Midbrain (tissue), 1 donor: ENCODE measurements around the gene EPS15.
"Not testable (repeated sequence)": the region's sequence is repeated elsewhere in the genome, so short reads cannot be mapped to it uniquely, and the experiment has no call there.

Experiments
- DNase-seq: peaks from one replicate; lab custom pipeline; 2025; lab: John Stamatoyannopoulos, UW

EPS15 gene

GRCh38 chr1:51519048-51519864, at the start of gene EPS15:
TSS of gene EPS15 (minus strand) at chr1:51519266. CDS start at chr1:51519231, 35 bp downstream.
- DNase-seq, result peak; percentile 83

DNA sequence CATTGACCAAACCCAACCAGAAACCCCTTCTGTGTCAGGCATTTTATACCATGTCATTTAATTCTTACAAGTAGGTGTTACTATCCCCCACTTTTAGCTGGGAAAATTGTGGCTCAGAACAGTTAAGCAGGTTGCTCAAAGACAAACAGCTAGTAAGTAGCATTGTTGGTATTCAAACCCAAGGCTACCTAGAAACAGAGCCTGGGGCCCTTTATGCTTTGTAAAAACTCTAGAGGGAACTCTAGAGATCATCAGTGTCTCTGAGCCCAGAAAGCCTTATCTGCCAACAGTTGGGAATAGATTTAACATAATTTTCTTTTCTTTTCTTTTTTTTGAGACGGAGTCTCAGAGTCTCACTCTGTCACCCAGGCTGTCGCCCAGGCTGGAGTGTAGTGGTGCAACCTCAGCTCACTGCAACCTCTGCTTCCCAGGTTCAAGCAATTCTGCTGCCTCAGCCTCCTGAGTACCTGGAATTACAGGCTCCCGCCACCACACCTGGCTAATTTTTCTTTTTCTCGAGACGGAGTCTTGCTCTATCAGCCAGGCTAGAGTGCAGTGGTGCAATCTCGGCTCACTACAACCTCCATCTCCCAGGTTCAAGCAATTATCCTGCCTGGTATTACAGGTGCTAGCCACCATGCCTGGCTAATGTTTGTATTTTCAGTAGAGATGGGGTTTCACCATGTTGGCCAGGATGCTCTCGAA, 49.3 kb upstream of the EPS15 start:
- no peak for DNase-seq

GRCh38 chr1:51567653-51568052, 48.6 kb upstream of the EPS15 start:
- DNase-seq, result no peak

DNA sequence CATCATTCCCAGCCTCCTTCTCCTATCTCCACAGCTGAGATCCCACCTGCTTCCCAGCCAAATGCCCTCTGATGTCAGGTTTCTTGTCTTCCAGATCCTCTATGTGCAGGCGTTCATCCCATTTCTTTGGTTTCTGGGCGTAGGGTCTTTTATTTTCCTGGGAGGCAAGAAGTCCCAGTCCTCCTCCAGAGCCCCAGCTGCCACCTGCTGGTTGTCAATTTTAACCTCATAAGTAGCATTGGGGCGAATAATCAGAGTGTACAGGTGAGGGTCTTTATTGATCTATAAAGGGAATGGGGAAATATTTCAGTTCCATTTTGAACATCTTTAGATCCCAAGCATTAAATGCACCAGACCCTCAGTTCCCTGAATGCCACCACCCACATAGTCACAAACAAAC, 47.2 kb upstream of the EPS15 start:
- no peak for DNase-seq

- DNase-seq, result no peak
These were observed 45.9 kb upstream of the EPS15 start for GRCh38 chr1:51565009-51565408.

- DNase-seq, result no peak
These were observed 45.1 kb upstream of the EPS15 start for GRCh38 chr1:51564124-51564523.

DNA sequence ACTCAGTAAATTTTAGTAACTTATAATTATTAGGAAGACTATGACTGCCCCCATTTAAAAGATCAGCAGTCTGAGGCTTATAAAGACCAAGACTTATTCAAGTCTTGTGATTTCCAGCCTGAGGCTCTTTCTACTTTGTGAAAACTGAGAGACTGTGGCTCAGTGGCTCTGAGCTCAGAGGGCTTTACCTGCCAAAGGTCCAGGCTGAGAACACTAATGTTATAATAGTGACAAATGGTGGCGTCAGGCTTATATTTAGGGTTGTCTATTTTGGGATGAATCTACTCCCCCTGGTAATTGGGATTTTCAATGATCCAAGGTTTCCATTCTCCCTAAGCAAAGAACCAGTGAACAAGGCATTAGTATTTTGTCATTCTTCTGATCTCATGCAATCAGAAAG, 42.6 kb upstream of the EPS15 start:
- DNase-seq, result no peak

GRCh38 chr1:51560895-51561294, 41.8 kb upstream of the EPS15 start:
- DNase-seq, result not testable (repeated sequence)

DNA sequence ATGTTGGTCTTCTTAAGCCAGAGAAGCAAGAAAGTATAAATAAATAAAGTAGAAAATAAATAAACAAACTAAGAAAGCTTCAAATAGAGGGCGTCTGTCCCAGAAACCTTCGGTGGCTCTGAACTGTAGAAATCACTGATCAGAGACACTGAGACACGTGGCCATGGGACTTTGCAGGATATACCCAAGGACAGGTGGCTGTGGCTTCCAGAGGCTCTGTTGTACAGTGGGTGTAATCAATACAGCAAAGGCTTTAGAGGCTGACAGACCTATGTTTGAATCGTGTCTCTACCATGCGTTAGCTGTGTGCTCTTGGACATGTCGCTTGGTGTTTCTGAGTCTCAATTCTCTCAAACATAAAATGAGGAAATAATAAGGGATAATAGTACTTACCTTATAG, 41.0 kb upstream of the EPS15 start:
- no peak for DNase-seq

GRCh38 chr1:51559501-51559900, 40.4 kb upstream of the EPS15 start:
- DNase-seq, result no peak

GRCh38 chr1:51559064-51559500, 40.0 kb upstream of the EPS15 start:
- DNase-seq, result no peak

- no peak for DNase-seq
These were observed 39.4 kb upstream of the EPS15 start for GRCh38 chr1:51558375-51558924.

DNA sequence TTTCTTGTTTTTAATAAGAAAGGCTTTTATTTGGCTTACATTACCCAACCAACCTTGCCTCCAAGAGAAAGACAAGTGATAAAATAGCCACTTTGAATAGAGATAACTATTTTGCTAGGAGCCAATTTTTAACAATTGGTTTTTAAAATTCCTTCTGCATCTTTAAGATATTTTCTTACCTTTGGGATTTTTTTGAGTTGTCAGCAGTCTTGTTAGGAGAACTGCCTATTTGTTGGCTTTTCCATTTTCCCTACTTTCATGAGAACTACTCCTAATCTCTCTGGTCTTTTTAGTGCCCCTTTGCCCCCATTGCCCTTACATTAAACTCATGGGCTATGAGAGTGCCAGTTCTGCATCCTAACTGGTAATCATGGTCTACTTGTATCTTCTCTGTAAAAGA, 38.1 kb upstream of the EPS15 start:
- DNase-seq, result no peak

- no peak for DNase-seq
These were observed 37.0 kb upstream of the EPS15 start for GRCh38 chr1:51555866-51556619.

GRCh38 chr1:51553911-51554310, 34.8 kb upstream of the EPS15 start:
- DNase-seq, result no peak

DNA sequence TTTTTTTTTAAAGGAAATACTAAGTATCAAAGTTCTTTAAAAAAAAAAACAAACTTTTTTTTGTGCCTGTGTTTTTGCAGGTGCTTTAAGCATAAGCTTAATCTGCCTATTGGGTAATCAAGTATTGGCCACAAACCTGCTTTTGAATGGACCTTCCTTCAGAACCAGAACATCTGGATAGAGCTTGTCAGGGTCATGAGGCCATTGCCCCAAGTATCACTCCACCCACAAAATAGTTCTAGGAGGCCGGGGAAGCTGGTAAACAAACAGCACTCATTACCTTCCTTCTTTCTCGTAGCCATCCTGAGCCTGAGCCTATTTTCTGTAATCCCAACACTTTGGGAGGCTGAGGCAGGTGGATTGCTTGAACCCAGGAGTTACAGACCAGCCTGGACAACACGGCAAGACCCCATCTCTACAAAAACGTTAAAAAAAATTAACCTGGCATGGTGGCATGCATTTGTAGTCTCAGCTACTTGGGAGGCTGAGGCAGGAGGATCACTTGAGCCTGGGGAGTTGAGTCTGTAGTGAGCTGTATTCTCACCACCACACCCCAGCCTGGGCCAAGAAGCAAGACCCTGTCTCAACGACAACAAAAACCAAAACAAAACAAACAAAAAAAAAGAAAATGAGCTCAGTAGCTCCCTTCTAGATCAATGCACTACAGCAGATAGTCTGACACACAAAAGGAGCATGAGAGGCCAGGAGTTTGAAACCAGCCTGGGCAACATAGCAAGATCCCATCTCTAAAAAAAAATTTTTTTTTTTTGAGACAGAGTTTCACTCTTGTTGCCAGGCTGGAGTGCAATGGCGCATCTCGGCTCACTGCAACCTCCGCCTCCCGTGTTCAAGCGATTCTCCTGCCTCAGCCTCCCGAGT, 34.1 kb upstream of the EPS15 start:
- no peak for DNase-seq

DNA sequence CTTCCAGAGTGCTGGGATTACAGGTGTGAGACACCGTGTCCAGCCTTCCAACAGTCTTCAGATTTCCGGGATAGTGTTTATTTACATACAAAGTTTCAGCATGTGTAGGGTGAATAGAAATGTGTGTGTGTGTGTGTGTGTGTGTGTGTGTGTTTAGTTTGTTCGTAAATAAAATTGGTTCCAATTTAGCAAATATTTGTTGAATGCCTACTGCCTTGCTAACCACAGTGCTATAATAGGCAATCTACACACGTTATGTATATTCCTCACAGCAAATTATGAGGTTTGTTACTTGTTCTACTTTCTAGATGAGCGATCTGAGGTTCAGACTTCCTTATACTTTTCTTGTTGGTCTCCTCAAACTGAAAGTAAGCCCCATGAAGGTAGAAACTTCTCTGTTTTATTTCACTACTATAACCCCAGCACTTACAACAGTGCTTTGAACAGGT, 32.8 kb upstream of the EPS15 start:
- no peak for DNase-seq

- DNase-seq, result no peak
These were observed 32.0 kb upstream of the EPS15 start for GRCh38 chr1:51551081-51551480.

DNA sequence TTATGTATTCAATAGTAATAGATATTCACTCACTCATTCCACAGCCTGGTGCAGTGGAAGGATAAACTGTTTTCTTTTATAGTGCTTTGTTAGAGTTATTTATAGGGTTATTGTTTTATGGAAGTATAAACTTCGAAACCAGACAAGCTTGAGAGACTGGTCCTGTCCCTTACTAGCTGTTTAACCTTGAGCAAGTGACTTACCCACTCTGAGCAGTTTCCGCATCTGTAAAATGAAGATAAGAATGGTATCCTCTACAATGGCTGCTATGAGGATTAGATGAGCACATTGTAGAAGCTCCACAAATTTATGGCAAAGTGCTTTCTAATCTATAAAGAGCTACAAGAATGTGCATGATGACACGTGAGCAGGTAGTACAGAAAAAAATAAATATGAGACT, 30.8 kb upstream of the EPS15 start:
- no peak for DNase-seq

GRCh38 chr1:51549016-51549619, 30.1 kb upstream of the EPS15 start:
- peak; percentile 22 for DNase-seq

DNA sequence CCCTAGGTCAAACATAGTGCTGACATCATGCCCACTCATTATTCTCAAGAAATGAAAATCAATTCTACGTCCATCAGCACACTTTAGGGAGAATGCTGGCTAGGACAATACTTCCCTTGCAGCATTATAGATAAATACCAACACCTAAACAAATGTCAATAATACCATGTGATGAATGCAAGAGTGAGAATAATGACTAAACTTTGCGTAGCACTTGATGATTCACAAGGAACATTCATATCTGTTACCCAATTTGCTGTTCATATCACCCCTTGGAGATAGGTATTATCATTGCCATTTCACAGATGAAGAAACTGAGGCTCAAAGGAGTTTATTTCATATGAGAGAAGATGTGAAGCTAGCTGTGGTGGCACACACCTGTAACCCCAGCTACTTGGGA, 24.8 kb upstream of the EPS15 start:
- no peak for DNase-seq
